IMR-90 (cell line): ENCODE results near the gene CD79B. TPM values are rescaled to one million over a fixed set of nuclear protein-coding genes. Genes with fewer than 3 reads are reported as not detected.
"Not testable (repeated sequence)": the region's sequence is repeated elsewhere in the genome, so short reads cannot be mapped to it uniquely, and the experiment has no call there.

ENCODE experiments used
- ATAC-seq: fragments of 200-7000 bp; cut with Tn5 transposase; 2 replicates; pipeline ENCODE4 v1.9.1; 2020; ENCODE audit warnings: low read depth, mild to moderate bottlenecking, moderate library complexity
- BruUV-seq: library from RNA; stranded (reverse); fragments of 400-500 nt; replicated peaks from 2 replicates; lab custom pipeline; 2021; lab: Mats Ljungman, UMichigan
- CTCF ChIA-PET: fragments of 300-600 bp; formaldehyde crosslinking; extraction: SDS; loops from one replicate; lab custom pipeline; 2021; ENCODE audit warnings: antibody characterized with exemption; lab: Yijun Ruan, JAX
- POLR2A ChIA-PET: fragments of 300-600 bp; sonication (Branson Sonifier 250); formaldehyde crosslinking; loops from one replicate; lab custom pipeline; 2022; ENCODE audit warnings: antibody characterized with exemption; ENCODE audit not compliant: unreplicated experiment; lab: Charles Lee
- DNase-seq: peaks from one replicate; pipeline ENCODE4 v3.0.0; 2013
- H2AFZ ChIP-seq: replicated peaks from 2 replicates; pipeline ENCODE3; 2013; ENCODE audit warnings: low read length, mild to moderate bottlenecking; ENCODE audit not compliant: poor library complexity
- H2AK5ac ChIP-seq: 2 replicates; pipeline ENCODE4 v1.6.1; 2013; ENCODE audit warnings: low read depth, low read length, inconsistent platforms
- H2AK9ac ChIP-seq: replicated peaks from 2 replicates; pipeline ENCODE3; 2013; ENCODE audit warnings: mild to moderate bottlenecking, low read depth, low read length, moderate library complexity; ENCODE audit not compliant: poor library complexity
- H2BK120ac ChIP-seq: 2 replicates; pipeline ENCODE4 v1.6.1; 2013; ENCODE audit warnings: low read depth, low read length, inconsistent platforms
- H2BK15ac ChIP-seq: 3 replicates; pipeline ENCODE4 v1.6.1; 2013; ENCODE audit warnings: low read depth, low read length, inconsistent platforms
- H2BK20ac ChIP-seq: 2 replicates; pipeline ENCODE4 v1.6.1; 2013; ENCODE audit warnings: low read depth, mild to moderate bottlenecking, inconsistent platforms, low read length, moderate library complexity
- H2BK5ac ChIP-seq: 2 replicates; pipeline ENCODE4 v1.6.1; 2013; ENCODE audit warnings: mild to moderate bottlenecking, low read depth, low read length, inconsistent platforms; ENCODE audit not compliant: poor library complexity, severe bottlenecking
- H3K14ac ChIP-seq: replicated peaks from 2 replicates; pipeline ENCODE4 v1.6.1; 2013; ENCODE audit warnings: low read depth, low read length, inconsistent platforms
- H3K18ac ChIP-seq: 2 replicates; pipeline ENCODE4 v1.6.1; 2013; ENCODE audit warnings: low read depth, low read length, control low read depth
- H3K23ac ChIP-seq: 2 replicates; pipeline ENCODE4 v1.6.1; 2013; ENCODE audit warnings: low read depth, low read length, inconsistent platforms
- H3K27ac ChIP-seq: 2 replicates; pipeline ENCODE4 v1.5.1; 2013; ENCODE audit warnings: mild to moderate bottlenecking, control low read depth, low read length; ENCODE audit not compliant: insufficient read depth
- H3K27me3 ChIP-seq: 2 replicates; pipeline ENCODE4 v1.6.1; 2013; ENCODE audit warnings: low read length; ENCODE audit not compliant: control insufficient read depth, insufficient read depth
- H3K36me3 ChIP-seq: 2 replicates; pipeline ENCODE4 v1.6.1; 2013; ENCODE audit warnings: low read length, mixed read lengths; ENCODE audit not compliant: control insufficient read depth, insufficient read depth
- H3K4ac ChIP-seq: 2 replicates; pipeline ENCODE4 v1.6.1; 2013; ENCODE audit warnings: low read depth, low read length, inconsistent platforms
- H3K4me1 ChIP-seq: 2 replicates; pipeline ENCODE4 v1.6.1; 2013; ENCODE audit warnings: low read length, mixed read lengths; ENCODE audit not compliant: control insufficient read depth, insufficient read depth
- H3K4me2 ChIP-seq: 2 replicates; pipeline ENCODE4 v1.6.1; 2013; ENCODE audit warnings: low read depth, mild to moderate bottlenecking, control low read depth, low read length, moderate library complexity
- H3K4me3 ChIP-seq: 2 replicates; pipeline ENCODE4 v1.5.1; 2013; ENCODE audit warnings: low read depth, mild to moderate bottlenecking, control low read depth, low read length, moderate library complexity; ENCODE audit not compliant: insufficient read depth
- H3K56ac ChIP-seq: 2 replicates; pipeline ENCODE4 v1.6.1; 2013; ENCODE audit warnings: low read length, inconsistent platforms; ENCODE audit not compliant: insufficient read depth; ENCODE audit errors: extremely low read depth
- H3K79me1 ChIP-seq, 2 experiments: 2 replicates each; pipeline ENCODE4 v1.6.1; 2013; ENCODE audit warnings: low read length in 2 of 2, inconsistent platforms in 1 of 2, low read depth in 1 of 2
- H3K9ac ChIP-seq: 2 replicates; pipeline ENCODE4 v1.6.1; 2013; ENCODE audit warnings: low read depth, low read length, control low read depth
- H3K9me1 ChIP-seq: 2 replicates; pipeline ENCODE4 v1.6.1; 2013; ENCODE audit warnings: low read length, inconsistent platforms; ENCODE audit not compliant: insufficient read depth
- H3K9me3 ChIP-seq: 2 replicates; pipeline ENCODE4 v1.6.1; 2013; ENCODE audit warnings: low read length; ENCODE audit not compliant: control insufficient read depth, insufficient read depth
- H4K20me1 ChIP-seq: 2 replicates; pipeline ENCODE4 v1.6.1; 2013; ENCODE audit warnings: low read length, inconsistent platforms; ENCODE audit not compliant: insufficient read depth
- H4K5ac ChIP-seq: 2 replicates; pipeline ENCODE4 v1.6.1; 2013; ENCODE audit warnings: mild to moderate bottlenecking, low read depth, low read length, control low read depth
- H4K8ac ChIP-seq, 2 experiments: 2 replicates each; pipeline ENCODE4 v1.6.1; 2013; ENCODE audit warnings: low read depth in 2 of 2, low read length in 2 of 2, control low read depth in 1 of 2, inconsistent platforms in 1 of 2
- H4K91ac ChIP-seq: 2 replicates; pipeline ENCODE4 v1.6.1; 2013; ENCODE audit warnings: low read depth, low read length, inconsistent platforms; ENCODE audit not compliant: insufficient read depth
- WGBS, 2 experiments: methylation state at CpG; one replicate each; pipeline versions ENCODE4 v1.1.5 to v1.1.7; 2013; ENCODE audit warnings: missing lambda C conversion rate in 2 of 2; ENCODE audit not compliant: insufficient read length in 1 of 2; ENCODE audit errors: extremely low coverage in 2 of 2; 5-methylcytosine and 5-hydroxymethylcytosine counted together
- dilution Hi-C: fragments of 300-500 bp; cut with HindIII; formaldehyde crosslinking; loops from one replicate; pipeline ENCODE4 v1.14.3; 2018; ENCODE audit warnings: low sequenced_read_pairs; ENCODE audit not compliant: unreplicated experiment
- in situ Hi-C: fragments of 300-500 bp; cut with MboI; formaldehyde crosslinking; loops from 3 replicates; pipeline ENCODE4 v1.14.3; 2019; ENCODE audit warnings: low sequenced_read_pairs, inconsistent platforms, mixed read lengths
- intact Hi-C: fragments of 100-400 bp; cut with micrococcal nuclease; formaldehyde crosslinking; loops from 2 replicates; pipeline ENCODE4 v1.10.0; 2022
- polyA plus RNA-seq, 3 experiments: library from polyadenylated mRNA; depleted of rRNA; stranded (reverse); fragments of >200 nt; gene quantifications; 2 replicates each; pipeline ENCODE4 v1.2.3, GENCODE V29; 2012; ENCODE audit warnings: low replicate concordance in 1 of 3
- total RNA-seq: library from RNA; depleted of rRNA; stranded (reverse); fragments of >200 nt; gene quantifications from 2 replicates; pipeline ENCODE4 v1.2.3, GENCODE V29; 2012

Gene CD79B
- total and polyA plus RNA-seq, 2 of the 4 experiments (the other 2 are of a cell fraction) = not detected

DNA sequence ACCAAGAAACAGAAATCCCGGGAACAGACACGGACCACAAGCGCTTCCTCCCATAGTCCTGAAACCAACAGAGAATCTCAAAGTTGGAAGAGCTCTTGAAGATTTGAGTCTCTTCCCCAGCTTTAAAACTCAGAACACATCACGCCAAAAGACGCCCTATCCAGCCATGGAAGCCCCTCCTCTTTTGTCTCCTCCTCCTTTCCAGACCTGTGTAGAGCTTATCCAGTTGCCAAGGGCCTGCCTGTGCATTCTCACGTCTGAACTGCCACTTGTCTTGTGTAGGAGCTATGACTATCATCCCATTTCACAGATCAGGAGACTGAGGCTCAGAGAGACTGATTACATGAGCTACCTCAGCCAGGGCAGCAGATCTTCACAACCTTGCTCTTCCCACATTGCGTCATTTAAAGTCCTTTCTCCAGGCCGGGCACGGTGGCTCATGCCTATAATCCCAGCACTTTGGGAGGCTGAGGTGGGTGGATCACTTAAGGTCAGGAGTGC lies 49.5 kb downstream of the CD79B start:
- H3K14ac ChIP-seq, H4K5ac ChIP-seq, ATAC-seq, H3K9me1 ChIP-seq, dilution Hi-C loops, BruUV-seq, H3K9ac ChIP-seq, H3K18ac ChIP-seq, H3K9me3 ChIP-seq, H3K4me1 ChIP-seq, H2AK9ac ChIP-seq, intact Hi-C loops, H2BK120ac ChIP-seq, H3K23ac ChIP-seq, POLR2A ChIA-PET, H2AFZ ChIP-seq, H4K91ac ChIP-seq, H2BK20ac ChIP-seq, H2AK5ac ChIP-seq, H3K56ac ChIP-seq, H4K20me1 ChIP-seq, DNase-seq, H3K4ac ChIP-seq, CTCF ChIA-PET, H3K27ac ChIP-seq, H2BK15ac ChIP-seq, H4K8ac ChIP-seq, in situ Hi-C loops, H2BK5ac ChIP-seq, H3K36me3 ChIP-seq, H3K79me1 ChIP-seq, H3K4me3 ChIP-seq, H3K4me2 ChIP-seq: not testable (repeated sequence)
- no CpG with 5 or more reads among the region's 9 CpGs for WGBS, 2 experiments
- peaks cover 23% of the 10 kb centered on the region for H3K27me3 ChIP-seq
